Measurements from ENCODE around the gene IMMP2L.

GRCh38 chr7:111212857-111213523 is 349.3 kb downstream of the IMMP2L start:
- TF ChIP-seq POLR2AphosphoS5 (IDR thresholded peaks at IDR 0.05; ENCODE audit: low read depth, low read length) (no peak), TAF1 (IDR thresholded peaks at IDR 0.05; ENCODE audit: borderline replicate concordance, insufficient read depth, low read length) (no peak)
